ENCODE measurements around the gene NLE1.

GRCh38 chr17:35103271-35103670, 38.8 kb downstream of the NLE1 start:
- TF ChIP-seq EZH2 (IDR thresholded peaks at IDR 0.05; ENCODE audit: borderline replicate concordance, insufficient read depth, low read depth, low read length, poor library complexity, severe bottlenecking) (no peak), CTCF (IDR thresholded peaks at IDR 0.05) (no peak)

All from B cell (primary cell).